Measurements from ENCODE around the gene MYO6.
"Not testable (repeated sequence)": the region's sequence is repeated elsewhere in the genome, so short reads cannot be mapped to it uniquely, and the experiment has no call there.

Gene MYO6

DNA sequence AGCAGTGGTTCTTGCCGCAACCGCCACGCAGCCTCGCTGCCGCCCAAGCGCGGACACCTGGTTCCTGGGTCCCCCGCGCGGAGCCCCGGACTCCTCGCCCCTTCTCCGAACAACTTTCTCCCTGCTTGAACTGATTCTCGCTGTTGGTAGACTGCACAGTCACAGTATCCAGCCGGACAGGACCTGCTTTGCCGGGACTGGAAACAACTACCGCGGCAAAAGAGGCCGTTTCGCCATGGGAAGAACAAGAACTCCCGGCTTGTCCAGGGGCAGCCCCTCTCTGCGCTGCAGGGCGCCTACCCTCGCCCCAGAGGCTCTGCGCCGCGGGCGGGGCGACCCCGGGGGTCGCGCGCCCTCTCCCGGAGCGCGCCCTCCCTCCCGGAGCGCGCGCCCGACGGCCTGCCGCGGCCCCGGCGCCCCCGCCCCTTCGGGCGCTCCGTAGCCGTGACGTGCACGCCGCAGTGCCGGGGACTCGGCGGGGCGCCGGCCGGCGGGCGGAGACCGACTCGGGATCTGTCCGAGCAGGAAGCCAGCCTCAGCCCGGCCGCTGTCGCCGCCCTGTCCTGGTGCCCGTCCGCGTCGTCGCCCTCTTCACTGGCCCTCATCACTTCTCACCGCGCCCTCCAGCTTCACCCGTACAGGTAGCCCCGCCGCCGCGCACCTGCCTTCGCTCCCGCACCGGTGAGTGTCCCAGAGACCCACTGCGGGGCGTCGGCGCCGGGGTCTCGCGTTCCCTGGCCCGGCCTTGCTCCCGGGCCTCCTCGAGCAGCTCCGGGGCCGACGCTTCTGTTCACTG lies at the start of gene MYO6:
MYO6 (plus strand) TSS at position 497 of the 796 bp plus-strand sequence. CDS start 68,309 bp downstream, outside the sequence.
- peak in 2 of 3 experiments; percentile 2 to 31 for DNase-seq (ENCODE audit: low read depth in 3 of 3)

DNA sequence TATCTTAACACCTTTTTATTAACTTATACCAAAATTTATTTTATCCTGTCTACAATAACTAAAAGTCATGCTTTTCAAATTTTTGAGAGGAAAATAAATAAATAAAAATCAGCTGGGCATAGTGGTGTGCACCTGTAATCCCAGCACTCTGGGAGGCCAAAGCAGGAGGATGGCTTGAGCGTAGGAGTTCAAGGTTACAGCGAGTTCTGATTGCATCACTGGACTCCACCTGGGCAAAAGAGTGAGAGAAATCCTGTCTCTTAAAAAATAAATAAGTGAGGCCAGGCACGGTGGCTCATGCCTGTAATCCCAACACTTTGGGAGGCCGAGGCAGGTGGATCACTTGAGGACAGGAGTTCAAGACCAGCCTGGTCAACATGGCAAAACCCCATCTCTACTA lies 40.7 kb upstream of the MYO6 start:
- not testable (repeated sequence) for DNase-seq (ENCODE audit: low read depth in 3 of 3)

DNA sequence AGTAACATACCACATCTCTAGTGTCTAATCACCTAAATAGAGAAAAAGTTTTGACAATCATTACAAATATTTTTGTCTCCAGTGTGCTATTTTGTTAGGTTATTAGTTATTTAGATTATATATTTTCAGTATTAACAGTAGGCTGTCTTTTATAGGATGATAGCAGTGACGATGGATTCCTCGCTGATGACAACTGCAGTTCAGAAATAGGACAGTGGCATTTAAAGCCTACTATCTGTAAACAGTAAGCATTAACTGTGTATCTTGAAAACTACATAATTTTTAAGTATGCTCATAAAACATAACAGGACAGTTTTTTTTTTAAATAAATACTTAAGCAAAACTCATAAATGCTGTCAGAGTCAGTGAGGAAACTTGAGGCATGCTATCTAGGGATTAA lies 37.9 kb upstream of the MYO6 start:
- DNase-seq (ENCODE audit: low read depth in 3 of 3), result no peak

DNA sequence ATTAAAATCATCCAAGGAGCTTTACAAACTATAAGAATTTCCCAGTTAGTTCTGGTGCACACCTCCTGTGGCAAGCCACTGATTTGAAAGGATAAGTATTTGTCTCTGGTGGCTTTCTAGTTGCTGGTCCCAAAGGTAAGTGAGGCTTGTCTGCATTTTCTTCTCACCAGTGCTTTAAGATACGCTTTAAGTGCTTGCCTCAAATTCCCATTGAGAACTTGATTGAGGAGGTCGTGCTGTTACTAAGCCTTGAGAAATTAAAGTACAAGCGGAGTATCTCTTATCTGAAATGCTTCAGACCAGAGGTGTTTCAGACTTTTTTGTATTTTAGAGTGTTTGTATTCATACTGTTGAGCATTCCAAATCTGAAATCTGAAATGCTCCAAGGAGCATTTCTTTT lies 29.9 kb upstream of the MYO6 start:
- DNase-seq (ENCODE audit: low read depth in 3 of 3), result no peak

DNA sequence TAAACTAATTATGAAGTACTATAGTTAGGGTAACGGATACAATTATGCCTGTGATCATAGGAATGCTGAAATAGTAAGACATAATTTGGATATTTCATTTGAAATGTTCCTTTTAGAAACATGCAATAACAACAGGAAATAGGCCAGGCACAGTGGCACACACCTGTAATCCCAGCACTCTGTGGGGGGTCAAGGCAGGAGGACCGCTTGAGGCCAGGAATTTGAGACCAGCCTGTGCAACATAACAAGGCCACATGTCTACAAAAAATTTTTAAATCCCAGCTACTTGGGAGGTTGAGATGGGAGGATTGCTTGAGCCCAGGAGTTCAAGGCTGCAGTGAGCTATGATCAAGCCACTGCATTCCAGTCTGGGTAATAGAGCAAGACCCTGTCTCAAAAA lies 25.7 kb upstream of the MYO6 start:
- no peak for DNase-seq (ENCODE audit: low read depth in 3 of 3)

DNA sequence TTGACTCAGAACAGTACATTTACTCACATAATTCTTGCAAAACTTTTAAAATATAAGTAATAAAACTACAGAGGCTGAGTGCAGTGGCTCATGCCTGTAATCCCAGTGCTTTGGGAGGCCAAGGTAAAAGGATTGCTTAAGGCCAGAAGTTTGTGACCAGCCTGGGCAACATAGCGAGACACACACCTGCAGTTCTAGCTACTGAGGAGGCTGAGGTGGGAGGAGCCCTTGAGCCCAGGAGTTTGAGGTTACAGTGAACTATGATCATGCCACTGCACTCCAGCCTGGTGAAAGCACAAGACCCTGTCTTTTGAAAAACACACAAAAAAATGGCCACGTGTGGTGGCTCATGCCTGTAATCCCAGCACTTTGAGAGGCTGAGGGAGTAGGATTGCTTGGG lies 21.8 kb upstream of the MYO6 start:
- no peak for DNase-seq (ENCODE audit: low read depth in 3 of 3)

DNA sequence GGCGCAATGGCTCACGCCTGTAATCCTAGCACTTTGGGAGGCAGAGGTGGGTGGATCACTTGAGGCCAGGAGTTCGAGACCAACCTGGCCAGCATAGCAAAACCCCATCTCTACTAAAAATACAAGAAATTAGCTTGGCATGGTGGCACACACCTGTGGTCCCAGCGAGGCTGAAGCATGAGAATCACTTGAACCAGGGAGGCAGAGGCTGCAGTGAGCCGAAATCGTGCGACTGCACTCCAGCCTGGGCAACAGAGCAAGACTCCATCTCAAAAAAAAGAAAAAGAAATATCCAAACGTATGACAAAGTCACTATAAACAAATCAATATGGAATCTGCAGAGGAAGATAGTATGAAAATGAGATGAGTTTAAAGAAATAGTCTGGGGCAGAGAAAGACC lies 18.0 kb upstream of the MYO6 start:
- DNase-seq (ENCODE audit: low read depth in 3 of 3), result not testable (repeated sequence)

DNA sequence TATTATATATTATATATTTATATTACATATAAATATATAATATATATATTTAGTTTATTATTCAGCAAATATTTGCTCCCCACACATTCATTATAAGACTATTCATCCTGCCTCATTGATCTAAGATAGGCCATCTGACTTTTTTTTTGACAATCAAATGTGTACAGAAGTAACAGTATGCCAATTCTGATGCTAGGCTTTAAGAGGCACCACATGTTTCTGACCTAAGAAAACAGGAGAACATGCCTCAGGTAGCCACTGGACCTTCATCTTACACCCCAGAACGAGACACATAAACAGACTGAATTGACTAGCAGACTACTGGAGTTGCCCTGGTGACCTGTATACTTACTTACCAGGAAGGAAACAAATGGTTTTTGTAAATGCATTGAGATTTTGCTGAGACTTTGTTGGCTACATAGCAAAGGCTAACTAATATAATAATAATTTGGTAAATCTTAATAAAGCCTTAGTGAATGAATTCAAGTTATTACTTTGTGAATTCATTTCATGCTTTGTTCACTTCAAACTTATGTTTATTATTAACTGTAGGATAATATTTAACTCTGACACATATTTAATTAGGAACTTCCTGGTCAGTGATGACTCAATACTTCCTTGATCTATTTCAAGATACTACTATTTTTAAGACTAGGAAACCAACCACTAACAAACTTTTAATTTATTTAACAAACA lies 13.4 kb upstream of the MYO6 start:
- no peak for DNase-seq (ENCODE audit: low read depth in 3 of 3)

DNA sequence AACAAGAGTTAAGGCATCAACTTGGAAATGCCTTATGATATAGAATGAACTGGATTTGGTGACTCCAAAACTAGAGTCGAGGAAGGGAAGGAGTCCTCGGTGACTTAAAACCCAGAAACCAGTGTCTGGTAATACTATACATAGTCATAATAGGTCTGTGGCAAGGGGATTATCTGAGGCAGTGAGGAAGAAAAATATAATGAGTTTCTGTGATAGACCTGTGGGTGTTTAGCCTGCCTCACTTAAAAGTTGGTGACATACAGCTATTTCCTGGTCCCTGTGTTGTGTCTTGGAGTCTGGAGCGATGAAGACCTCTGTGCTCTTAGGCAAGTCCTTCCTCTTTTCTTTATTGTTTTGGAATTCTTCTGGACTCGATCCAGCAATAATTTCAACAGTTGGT lies 5.1 kb upstream of the MYO6 start:
- DNase-seq (ENCODE audit: low read depth in 3 of 3), result no peak

DNA sequence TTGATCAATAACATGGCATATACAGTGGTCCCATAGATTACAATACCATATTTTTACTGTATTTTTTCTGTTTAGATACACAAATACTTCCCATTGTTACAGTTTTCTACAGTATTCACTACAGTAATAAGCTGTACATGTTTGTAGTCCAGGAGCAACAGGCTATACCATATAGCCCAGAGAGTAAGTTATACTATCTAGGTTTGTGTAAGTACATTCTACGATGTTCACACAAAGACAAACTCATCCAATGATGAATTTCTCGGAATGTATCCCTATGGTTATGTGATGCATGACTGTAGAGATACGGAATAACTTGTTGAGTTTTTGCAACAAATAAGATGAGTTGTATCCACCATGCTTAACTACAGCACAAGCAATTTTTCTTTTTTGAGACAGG lies 3.6 kb upstream of the MYO6 start:
- DNase-seq (ENCODE audit: low read depth in 3 of 3), result no peak

DNA sequence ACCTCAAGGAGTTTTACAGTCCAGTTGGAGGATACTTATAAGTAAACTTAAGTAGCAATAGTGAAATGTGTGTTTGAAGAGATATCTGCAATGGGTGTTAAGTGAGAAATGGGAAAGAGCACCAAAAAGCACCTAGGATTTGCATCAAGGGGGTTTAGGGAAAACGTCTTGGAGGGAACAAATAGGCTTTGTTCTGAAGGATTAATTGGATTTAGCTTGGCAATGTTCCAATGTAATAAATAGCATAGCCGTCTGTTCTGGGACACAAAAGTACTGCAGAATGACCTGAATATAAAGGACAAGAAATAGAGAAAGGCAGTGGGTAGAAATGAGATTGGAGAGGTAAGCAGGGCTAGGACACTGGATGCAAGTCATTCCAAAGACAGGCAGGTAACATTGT lies 2.8 kb upstream of the MYO6 start:
- DNase-seq (ENCODE audit: low read depth in 3 of 3), result no peak

DNA sequence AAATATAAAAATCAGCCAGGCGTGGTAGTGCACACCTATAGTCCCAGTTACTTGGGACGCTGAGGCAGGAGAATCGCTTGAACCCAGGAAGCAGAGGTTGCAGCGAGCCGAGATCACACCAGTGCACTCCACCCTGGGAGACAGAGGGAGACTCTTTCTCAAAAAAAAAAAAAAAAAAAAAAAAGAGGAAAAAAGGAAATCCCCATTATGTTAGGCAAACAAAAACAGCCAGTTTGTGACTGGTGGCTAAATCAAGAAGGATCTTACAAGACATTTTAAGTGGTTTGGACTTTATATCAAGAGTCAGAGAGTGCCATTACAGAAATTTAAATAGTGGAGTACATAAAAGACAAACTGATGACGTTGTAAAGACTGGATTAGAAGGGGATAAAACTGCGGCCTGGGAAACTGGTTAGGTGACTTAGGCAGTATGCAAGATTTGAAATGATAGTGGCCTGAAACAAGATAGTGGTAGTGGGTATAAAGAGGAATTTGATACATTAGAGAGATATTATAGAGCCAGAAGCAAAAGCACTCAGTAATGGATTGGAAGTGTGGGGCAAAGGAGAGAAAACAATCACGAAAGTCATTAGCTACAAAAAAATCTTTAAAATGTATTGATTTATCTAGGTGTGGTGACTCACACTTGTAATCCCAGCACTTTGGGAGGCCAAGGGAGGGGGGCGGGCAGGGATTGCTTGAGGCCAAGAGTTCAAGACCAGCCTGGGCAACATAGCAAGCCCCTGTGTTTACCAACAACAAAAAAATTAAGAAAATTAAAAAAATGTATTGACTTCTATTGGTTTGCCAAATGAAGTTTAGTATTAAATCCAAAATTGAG lies 1.7 kb upstream of the MYO6 start:
- no peak for DNase-seq (ENCODE audit: low read depth in 3 of 3)

DNA sequence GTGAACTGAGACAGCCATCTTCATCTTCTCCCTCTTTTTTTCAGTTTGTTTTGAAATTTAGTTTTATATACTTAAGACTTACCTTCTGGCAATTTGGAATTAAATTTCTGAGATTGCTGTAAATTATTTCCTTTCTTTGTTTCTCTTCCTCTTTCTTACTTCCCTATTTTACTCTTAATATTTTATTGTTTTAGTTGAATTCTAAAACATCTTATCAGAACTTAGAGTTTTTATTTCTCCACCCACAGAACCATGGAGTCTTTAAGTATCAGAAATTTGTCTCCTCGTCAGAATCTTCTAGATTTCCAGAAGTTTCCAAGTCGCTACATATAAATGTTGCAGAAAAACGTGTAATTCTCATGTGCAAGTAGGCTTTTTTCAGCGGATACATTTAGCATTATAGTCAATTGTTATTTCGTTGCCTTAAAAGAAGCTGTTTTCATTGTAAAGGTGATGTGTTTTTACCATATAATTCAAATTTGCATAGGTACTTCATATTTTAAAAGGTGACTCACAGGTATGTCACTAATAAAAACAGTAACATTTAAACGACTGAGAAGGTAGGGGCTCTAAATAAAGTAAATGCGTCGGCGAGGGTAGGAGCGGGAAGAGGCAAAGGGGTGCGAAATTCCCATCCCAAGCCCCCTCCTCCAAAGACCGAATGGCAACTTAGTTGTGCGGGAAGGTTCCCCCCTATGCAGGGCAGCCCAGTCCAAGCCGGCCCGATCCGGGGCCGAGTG lies 866 bp upstream of the MYO6 start:
- no peak for DNase-seq (ENCODE audit: low read depth in 3 of 3)

DNA sequence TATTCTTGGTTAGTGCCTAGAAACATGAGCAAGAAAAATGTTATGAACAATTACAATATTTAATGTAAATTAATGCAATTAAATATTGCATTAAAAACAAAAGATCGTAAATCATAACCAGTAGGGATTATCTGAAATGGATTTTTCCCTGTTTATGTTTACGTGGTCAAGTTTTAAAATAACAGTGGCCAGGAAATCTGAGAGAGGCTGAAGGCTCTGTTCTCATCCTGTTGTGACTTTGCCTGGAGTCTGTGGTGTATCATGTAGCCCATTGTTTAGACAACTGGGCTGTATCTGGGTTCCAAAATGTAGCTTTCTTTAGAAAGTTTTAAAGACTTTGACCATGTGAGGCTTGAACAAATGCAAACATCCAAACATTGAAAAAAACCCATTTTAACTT lies 2.4 kb downstream of the MYO6 start:
- DNase-seq (ENCODE audit: low read depth in 3 of 3), result no peak

DNA sequence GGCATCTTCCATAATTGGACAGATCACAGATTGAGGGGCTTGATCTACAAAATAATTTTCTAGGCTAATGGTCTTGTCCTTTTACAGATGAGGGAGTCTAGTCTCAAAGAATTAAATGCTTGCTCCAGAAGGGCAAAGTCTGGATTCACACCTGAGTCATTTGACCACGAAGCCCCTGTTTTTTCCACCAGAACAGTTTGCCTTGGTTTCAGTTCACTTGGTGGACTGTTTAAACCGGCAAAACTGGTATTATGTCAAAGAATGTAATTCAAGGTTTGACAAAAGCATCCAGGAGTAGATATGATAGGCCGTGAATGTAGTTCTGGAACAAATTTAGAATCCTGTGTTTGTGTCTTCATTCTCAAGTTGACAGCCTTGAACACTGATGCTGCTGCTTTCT lies 3.3 kb downstream of the MYO6 start:
- no peak for DNase-seq (ENCODE audit: low read depth in 3 of 3)

DNA sequence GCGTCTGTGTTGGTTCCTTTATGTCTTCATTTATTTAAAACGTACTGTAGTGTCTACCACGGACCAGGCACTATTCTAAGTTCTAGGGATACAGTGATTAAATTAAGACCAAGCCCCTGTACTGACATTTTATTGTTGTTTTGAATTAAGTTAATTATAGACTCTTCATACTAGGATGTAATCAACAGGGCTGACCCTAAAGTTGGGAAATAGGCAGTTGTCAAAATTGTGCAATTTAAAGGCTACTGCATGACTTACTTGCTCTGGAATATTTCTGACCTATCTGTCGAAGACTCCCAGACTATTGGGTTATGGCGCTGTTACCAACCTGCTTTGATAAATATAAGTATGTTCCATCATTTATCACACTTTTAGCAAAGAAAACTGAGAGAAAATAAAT lies 6.7 kb downstream of the MYO6 start:
- no peak for DNase-seq (ENCODE audit: low read depth in 3 of 3)

DNA sequence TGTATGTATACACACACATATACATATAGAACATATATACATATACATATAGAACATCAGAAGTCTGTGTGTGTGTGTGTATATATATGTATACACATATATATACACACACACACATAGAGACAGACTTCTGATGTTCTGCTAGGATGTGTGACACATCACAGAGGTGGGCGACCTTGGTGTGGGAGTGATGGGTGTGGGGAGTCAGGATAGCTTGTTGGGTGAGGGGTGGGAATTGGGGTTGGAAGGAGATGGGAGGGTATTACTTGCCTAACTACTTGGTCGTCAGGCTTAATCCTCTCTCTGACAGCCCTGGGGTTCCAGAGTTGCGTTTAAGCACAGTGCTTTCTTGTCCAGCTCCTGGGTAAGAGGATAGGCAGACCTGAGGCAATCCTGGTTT lies 8.3 kb downstream of the MYO6 start:
- no peak for DNase-seq (ENCODE audit: low read depth in 3 of 3)

DNA sequence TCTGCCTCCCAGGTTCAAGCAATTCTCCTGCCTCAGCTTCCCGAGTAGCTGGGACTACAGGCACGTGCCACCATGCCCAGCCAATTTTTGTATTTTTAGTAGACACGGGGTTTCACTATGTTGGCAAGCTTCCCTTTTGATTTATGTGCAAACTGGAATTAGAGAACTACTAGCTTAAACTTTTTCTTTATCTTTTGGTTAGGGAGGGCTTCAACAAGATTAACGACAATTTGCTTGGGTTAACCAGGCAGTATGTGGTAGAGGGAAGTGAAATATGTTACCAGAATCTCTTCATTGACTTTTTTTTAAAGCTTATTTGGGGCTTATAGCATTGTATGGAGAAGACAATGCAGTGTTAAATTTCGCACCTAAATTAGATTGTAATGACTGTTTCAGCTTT lies 9.0 kb downstream of the MYO6 start:
- DNase-seq (ENCODE audit: low read depth in 3 of 3), result no peak

DNA sequence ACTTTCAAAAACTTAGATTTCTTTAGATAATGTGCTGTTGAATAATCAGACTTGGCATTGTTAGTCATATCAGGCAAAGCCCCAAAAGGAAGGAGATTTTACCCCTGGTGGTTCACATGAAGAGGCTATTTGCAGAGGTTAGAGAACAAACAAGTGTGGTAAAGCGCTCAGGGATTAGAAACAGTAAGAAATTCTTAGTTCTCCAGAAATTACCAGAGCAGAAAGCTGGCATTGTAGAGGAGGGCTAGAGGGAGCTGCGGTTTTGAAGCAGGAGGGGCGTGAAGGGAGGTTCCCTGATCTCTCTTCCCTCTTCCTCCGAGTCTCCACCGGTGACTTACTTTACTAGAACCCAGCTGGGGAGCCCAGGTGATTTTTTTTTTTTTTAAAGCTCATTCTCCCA lies 10.2 kb downstream of the MYO6 start:
- no peak for DNase-seq (ENCODE audit: low read depth in 3 of 3)

DNA sequence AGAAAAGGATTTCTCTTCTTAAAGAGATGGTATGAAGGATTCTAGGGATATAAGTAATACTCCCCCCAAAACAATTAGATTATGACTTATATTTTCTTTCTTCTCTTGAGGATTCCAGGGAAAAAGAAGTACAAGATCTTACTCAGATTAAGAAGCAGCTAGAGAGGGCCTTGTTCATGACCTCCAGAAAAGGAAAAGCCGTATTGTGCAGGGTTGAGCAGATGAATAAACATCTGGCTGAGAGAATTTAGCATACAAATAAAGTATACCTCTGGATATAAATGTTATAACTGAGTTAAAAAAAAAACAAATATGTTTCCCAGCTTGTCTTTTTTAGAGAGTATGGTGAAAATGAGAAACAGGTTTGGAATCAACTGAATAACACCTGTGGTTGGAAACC lies 11.3 kb downstream of the MYO6 start:
- no peak for DNase-seq (ENCODE audit: low read depth in 3 of 3)

DNA sequence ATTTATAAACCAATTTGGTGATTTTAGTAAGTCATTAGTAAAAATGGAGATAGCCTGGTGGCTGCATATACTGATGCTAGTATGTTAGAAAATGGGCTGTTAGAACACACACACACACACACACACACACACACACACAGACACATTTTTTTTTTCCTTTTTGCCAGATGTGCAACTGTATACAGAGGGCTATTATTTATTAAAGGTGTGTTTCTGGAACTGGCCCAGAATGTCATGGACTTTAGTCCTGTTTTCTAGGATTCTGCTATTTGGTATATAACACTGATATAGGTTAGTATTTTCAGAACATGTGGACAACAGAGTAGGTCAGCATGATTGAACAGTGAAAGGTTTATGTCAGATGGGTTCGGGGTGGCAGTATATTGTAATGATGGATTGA lies 12.4 kb downstream of the MYO6 start:
- DNase-seq (ENCODE audit: low read depth in 3 of 3), result no peak

DNA sequence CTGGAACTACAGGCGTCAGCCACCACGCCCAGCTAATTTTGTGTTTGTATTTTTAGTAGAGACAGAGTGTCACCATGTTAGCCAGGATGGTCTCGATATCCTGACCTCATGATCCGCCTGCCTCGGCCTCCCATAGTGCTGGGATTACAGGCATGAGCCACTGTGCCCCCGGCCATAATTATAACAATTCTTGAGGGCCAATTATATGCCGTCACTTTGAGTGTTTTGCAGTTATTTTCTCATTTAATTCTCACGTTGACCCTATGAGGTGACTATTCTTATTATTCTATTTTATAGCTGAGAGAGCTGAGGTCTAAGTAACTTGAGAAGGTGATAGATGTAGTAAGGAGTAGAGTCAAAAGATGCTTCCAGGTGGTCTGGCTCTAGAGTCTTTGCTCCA lies 13.0 kb downstream of the MYO6 start:
- DNase-seq (ENCODE audit: low read depth in 3 of 3), result no peak

Measured in stimulated activated CD4-positive, alpha-beta T cell treated with anti-CD3 and anti-CD28 coated beads, TNF-alpha, amount 100 ng/mL, for 24 hours (primary cell).